ENCODE results near the gene PTRH2. TPM values are rescaled to one million over a fixed set of nuclear protein-coding genes. Genes with fewer than 3 reads are reported as not detected.

The PTRH2 gene
- total RNA-seq, 1 experiment from 2014 or later: 59.6 TPM

DNA sequence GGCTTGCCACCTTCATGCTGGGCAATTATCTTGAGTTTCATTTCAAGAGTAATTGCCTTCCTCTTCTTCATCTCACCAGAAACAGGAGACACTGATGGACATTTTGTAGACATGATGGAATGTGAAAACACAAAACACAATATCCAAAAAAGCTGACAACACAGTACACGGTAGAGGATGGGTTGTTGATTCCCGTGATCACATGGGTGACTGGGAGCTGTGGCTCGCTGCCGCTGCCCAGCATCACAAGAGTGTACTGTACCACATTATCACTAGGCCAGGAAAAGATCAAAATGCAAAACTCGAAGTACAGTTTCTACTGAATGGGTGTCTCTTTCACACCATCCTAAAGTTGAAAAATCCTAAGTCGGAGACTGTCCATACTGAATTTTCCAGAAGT, 7.4 kb downstream of the PTRH2 start:
- H3K27me3 ChIP-seq (ENCODE audit: insufficient read depth, low read length): no peaks in the 10 kb centered on the region
- H3K4me2 ChIP-seq (ENCODE audit: low read length): no peak overlapping the region
- no peak overlapping the region for H3K27ac ChIP-seq (ENCODE audit: low read depth, low read length)
- DNase-seq (ENCODE audit: low read depth, low spot score): no peak
- intact Hi-C loops (cut with micrococcal nuclease): no loop called here
- H3K36me3 ChIP-seq (ENCODE audit: control insufficient read depth in 1 of 2, insufficient read depth in 2 of 2, low read length in 2 of 2): peaks cover 43 to 68% of the 10 kb centered on the region in 2 experiments
- RAD21 ChIA-PET (ENCODE audit: low non-redundant PET in 1 of 2, low total read pairs in 2 of 2, uncharacterized antibody in 2 of 2, unreplicated experiment in 2 of 2): no interaction called here
- CTCF ChIA-PET: no interaction called here
- H3K9me3 ChIP-seq (ENCODE audit: control insufficient read depth in 1 of 2, insufficient read depth in 1 of 2, low read depth in 1 of 2, low read length in 2 of 2): no peaks in the 10 kb centered on the region
- no peak for TF ChIP-seq JUND (IDR thresholded peaks at IDR 0.05)
- TF ChIP-seq ELF1 (IDR thresholded peaks at IDR 0.05; ENCODE audit: borderline replicate concordance, low read depth): no peak
- TF ChIP-seq TCF7L2 (IDR thresholded peaks at IDR 0.05; ENCODE audit: borderline replicate concordance, extremely low read depth, insufficient read depth, insufficient read length): no peak
- TF ChIP-seq ZNF274 (IDR thresholded peaks at IDR 0.05; ENCODE audit: low read depth, low read length): no peak
- no peak for TF ChIP-seq POLR2A (IDR thresholded peaks at IDR 0.05; ENCODE audit: borderline replicate concordance, extremely low read depth, insufficient read depth, insufficient read length)
- TF ChIP-seq POLR2AphosphoS5 (IDR thresholded peaks at IDR 0.05; ENCODE audit: low read depth, low read length): no peak
- TF ChIP-seq, protein P1, sequence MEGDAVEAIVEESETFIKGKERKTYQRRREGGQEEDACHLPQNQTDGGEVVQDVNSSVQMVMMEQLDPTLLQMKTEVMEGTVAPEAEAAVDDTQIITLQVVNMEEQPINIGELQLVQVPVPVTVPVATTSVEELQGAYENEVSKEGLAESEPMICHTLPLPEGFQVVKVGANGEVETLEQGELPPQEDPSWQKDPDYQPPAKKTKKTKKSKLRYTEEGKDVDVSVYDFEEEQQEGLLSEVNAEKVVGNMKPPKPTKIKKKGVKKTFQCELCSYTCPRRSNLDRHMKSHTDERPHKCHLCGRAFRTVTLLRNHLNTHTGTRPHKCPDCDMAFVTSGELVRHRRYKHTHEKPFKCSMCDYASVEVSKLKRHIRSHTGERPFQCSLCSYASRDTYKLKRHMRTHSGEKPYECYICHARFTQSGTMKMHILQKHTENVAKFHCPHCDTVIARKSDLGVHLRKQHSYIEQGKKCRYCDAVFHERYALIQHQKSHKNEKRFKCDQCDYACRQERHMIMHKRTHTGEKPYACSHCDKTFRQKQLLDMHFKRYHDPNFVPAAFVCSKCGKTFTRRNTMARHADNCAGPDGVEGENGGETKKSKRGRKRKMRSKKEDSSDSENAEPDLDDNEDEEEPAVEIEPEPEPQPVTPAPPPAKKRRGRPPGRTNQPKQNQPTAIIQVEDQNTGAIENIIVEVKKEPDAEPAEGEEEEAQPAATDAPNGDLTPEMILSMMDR (IDR thresholded peaks at IDR 0.05 in 2 of 3, conservative IDR thresholded peaks at IDR 0.05 in 1 of 3; ENCODE audit: borderline replicate concordance in 1 of 3, insufficient read depth in 1 of 3, low read depth in 2 of 3, low read length in 2 of 3): no peak
- TF ChIP-seq SP1 (IDR thresholded peaks at IDR 0.05; ENCODE audit: low read depth): no peak
- TF ChIP-seq RAD21 (IDR thresholded peaks at IDR 0.05; ENCODE audit: low read depth): no peak
- TF ChIP-seq EZH2 (IDR thresholded peaks at IDR 0.05): no peak
- no peak; the same call in 1 of the 2 replicates for TF ChIP-seq SIN3A (IDR thresholded peaks at IDR 0.05; ENCODE audit: low read depth)
- TF ChIP-seq, protein P2, sequence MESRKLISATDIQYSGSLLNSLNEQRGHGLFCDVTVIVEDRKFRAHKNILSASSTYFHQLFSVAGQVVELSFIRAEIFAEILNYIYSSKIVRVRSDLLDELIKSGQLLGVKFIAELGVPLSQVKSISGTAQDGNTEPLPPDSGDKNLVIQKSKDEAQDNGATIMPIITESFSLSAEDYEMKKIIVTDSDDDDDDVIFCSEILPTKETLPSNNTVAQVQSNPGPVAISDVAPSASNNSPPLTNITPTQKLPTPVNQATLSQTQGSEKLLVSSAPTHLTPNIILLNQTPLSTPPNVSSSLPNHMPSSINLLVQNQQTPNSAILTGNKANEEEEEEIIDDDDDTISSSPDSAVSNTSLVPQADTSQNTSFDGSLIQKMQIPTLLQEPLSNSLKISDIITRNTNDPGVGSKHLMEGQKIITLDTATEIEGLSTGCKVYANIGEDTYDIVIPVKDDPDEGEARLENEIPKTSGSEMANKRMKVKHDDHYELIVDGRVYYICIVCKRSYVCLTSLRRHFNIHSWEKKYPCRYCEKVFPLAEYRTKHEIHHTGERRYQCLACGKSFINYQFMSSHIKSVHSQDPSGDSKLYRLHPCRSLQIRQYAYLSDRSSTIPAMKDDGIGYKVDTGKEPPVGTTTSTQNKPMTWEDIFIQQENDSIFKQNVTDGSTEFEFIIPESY (IDR thresholded peaks at IDR 0.05; ENCODE audit: extremely low read depth, insufficient replicate concordance, low read length): no peak
- TF ChIP-seq SRF (IDR thresholded peaks at IDR 0.05; ENCODE audit: low read depth): no peak
- no peak for TF ChIP-seq FOSL1 (IDR thresholded peaks at IDR 0.05; ENCODE audit: low read depth)
- TF ChIP-seq EGR1 (IDR thresholded peaks at IDR 0.05; ENCODE audit: low read depth): no peak
- TF ChIP-seq, protein P3, sequence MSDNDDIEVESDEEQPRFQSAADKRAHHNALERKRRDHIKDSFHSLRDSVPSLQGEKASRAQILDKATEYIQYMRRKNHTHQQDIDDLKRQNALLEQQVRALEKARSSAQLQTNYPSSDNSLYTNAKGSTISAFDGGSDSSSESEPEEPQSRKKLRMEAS (IDR thresholded peaks at IDR 0.05): no peak
- no peak for TF ChIP-seq CBX3 (IDR thresholded peaks at IDR 0.05; ENCODE audit: low read depth)
- TF ChIP-seq EZH2phosphoT487 (IDR thresholded peaks at IDR 0.05; ENCODE audit: borderline replicate concordance): no peak
- no peaks in the 10 kb centered on the region for H3K9me2 ChIP-seq (ENCODE audit: insufficient read depth)
- no TSS peak for BruUV-seq (replicated peaks)
- no peak overlapping the region for H2AFZ ChIP-seq (ENCODE audit: low read depth, low read length, poor library complexity, severe bottlenecking)
- no peak for ATAC-seq
- no peak overlapping the region for H3K4me3 ChIP-seq (replicated peaks in 1 of 2; ENCODE audit: low read depth in 1 of 2, low read length in 2 of 2)
- POLR2A ChIA-PET: no interaction called here
- peaks cover 86% of the 10 kb centered on the region for H4K20me1 ChIP-seq (ENCODE audit: insufficient read depth)
- H3K79me2 ChIP-seq (ENCODE audit: insufficient read depth, low read length): peaks cover 100% of the 10 kb centered on the region
- no peak overlapping the region for H3K9ac ChIP-seq (ENCODE audit: low read length)
- peaks cover 0 to 4% of the 10 kb centered on the region in 2 experiments; a peak in 1 of 4 replicates for H3K4me1 ChIP-seq (ENCODE audit: control insufficient read depth in 1 of 2, insufficient read depth in 2 of 2, low read length in 2 of 2)
